Endodermal cell (in vitro differentiated cells): ENCODE data around the gene GRXCR2. TPM values are rescaled to one million over a fixed set of nuclear protein-coding genes. Genes with fewer than 3 reads are reported as not detected.
A peak's percentile ranks its signal among the peaks of the same experiment; 100 is the strongest.

ENCODE experiments used
- DNase-seq: peaks from one replicate; pipeline ENCODE4 v3.0.0-alpha.2; 2017
- H3K27ac ChIP-seq: 2 replicates; pipeline ENCODE4 v1.5.1; 2013; ENCODE audit warnings: mild to moderate bottlenecking, low read depth, low read length, moderate library complexity
- H3K27me3 ChIP-seq: 2 replicates; pipeline ENCODE4 v1.6.1; 2013; ENCODE audit warnings: mild to moderate bottlenecking, low read length, moderate library complexity; ENCODE audit not compliant: insufficient read depth, control insufficient read depth, poor library complexity, severe bottlenecking
- H3K36me3 ChIP-seq: 2 replicates; pipeline ENCODE4 v1.7.0; 2013; ENCODE audit warnings: mild to moderate bottlenecking, low read length, moderate library complexity; ENCODE audit not compliant: control insufficient read depth, insufficient read depth
- H3K4me1 ChIP-seq: one replicate; pipeline ENCODE4 v1.7.0; 2013; ENCODE audit warnings: low read length; ENCODE audit not compliant: control insufficient read depth, insufficient read depth
- H3K4me3 ChIP-seq: 2 replicates; pipeline ENCODE4 v1.5.1; 2013; ENCODE audit warnings: mild to moderate bottlenecking, low read length, moderate library complexity
- H3K9ac ChIP-seq: 2 replicates; pipeline ENCODE4 v1.6.1; 2013; ENCODE audit warnings: mild to moderate bottlenecking, low read length, moderate library complexity; ENCODE audit not compliant: poor library complexity, severe bottlenecking; ENCODE audit errors: extremely low read depth
- H3K9me3 ChIP-seq: 2 replicates; pipeline ENCODE4 v1.6.1; 2013; ENCODE audit warnings: mild to moderate bottlenecking, low read length, moderate library complexity; ENCODE audit not compliant: control insufficient read depth
- H3K27ac Mint-ChIP-seq: 2 replicates; pipeline ENCODE4 v1.8.0; 2020; ENCODE audit warnings: mixed read lengths
- H3K27me3 Mint-ChIP-seq: 2 replicates; pipeline ENCODE4 v1.8.0; 2021; ENCODE audit warnings: mild to moderate bottlenecking, mixed read lengths; ENCODE audit not compliant: insufficient read depth
- H3K36me3 Mint-ChIP-seq: 2 replicates; pipeline ENCODE4 v1.8.0; 2020; ENCODE audit warnings: low read depth, mixed read lengths
- H3K4me1 Mint-ChIP-seq: 2 replicates; pipeline ENCODE4 v1.8.0; 2020; ENCODE audit warnings: mixed read lengths
- H3K4me3 Mint-ChIP-seq: 2 replicates; pipeline ENCODE4 v1.8.0; 2020; ENCODE audit warnings: mild to moderate bottlenecking, moderate library complexity, mixed read lengths
- H3K9me3 Mint-ChIP-seq: 2 replicates; pipeline ENCODE4 v1.8.0; 2020; ENCODE audit warnings: mild to moderate bottlenecking, mixed read lengths
- WGBS, 2 experiments: methylation state at CpG; one replicate each; pipeline versions ENCODE4 v1.1.5 to v1.1.7; 2013; ENCODE audit warnings: missing lambda C conversion rate in 2 of 2, mixed read lengths in 1 of 2; ENCODE audit not compliant: insufficient coverage in 1 of 2, insufficient read length in 1 of 2; 5-methylcytosine and 5-hydroxymethylcytosine counted together
- total RNA-seq, 2 donors: library from RNA; stranded (reverse); fragmentation: NEBNext Ultra II Directional in 1 of 2; extraction: Animal tissue kit (Norgen Biotek cat#: 25700) in 1 of 2; gene quantifications; 2 replicates in 1 of 2; 3 replicates in 1 of 2; pipeline ENCODE4 v1.2.1, GENCODE V29; 2021
- TF ChIP-seq, protein P1 (sequence below): fragments of 200-600 bp; sonication (generic); conservative IDR thresholded peaks from 2 replicates; pipeline ENCODE4 v1.5.0; 2021; ENCODE audit warnings: antibody characterized with exemption, mild to moderate bottlenecking

Gene GRXCR2
- total RNA-seq, 2 donors from 2014 or later: not detected

DNA sequence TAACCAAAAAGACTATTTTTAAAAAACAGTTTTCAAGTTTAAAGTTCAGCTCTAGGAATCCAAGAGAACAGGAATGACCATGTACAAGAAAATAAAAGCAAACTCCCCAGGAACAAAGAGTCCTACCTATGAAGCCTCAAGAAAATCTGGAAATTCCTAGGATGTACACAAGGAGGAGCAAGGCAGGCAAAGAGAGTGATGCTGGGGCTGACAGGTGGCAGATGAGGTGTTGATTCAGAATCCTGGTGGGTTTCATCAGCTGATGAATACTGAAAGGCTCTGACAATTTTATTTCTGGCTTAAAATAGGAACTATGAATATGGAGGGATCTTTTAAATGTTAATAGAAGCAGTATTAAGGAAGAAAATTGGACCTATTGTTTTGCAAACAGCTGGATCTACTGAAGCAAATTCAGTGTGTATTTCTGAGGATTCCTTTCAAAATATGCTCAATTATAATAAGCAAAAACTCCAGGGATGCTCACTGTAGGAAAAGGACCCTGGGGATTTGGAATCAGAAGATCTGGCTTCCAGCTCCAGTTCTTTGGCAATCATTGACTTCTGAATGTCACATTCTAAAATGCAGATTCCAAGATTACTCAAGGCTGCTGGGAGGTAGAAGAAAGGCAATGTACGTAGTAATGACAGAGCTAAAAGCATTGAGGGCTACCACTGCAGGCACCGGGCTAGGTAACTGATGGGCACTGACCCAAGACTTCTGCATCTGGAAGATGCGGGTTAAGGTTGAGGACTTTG lies 35.6 kb upstream of the GRXCR2 start:
- no peaks in the 10 kb centered on the region for H3K9me3 ChIP-seq
- peaks cover 10% of the 10 kb centered on the region for H3K27me3 ChIP-seq
- whole genome bisulfite sequencing, 2 experiments: 91 to 100% methylated on average over 2 to 3 of the region's 3 CpGs
- no peak overlapping the region for H3K4me3 Mint-ChIP-seq
- H3K27ac Mint-ChIP-seq: no peak overlapping the region
- no peak overlapping the region for H3K9ac ChIP-seq
- H3K4me1 ChIP-seq: no peaks in the 10 kb centered on the region
- H3K27ac ChIP-seq: no peak overlapping the region
- TF ChIP-seq, protein P1, sequence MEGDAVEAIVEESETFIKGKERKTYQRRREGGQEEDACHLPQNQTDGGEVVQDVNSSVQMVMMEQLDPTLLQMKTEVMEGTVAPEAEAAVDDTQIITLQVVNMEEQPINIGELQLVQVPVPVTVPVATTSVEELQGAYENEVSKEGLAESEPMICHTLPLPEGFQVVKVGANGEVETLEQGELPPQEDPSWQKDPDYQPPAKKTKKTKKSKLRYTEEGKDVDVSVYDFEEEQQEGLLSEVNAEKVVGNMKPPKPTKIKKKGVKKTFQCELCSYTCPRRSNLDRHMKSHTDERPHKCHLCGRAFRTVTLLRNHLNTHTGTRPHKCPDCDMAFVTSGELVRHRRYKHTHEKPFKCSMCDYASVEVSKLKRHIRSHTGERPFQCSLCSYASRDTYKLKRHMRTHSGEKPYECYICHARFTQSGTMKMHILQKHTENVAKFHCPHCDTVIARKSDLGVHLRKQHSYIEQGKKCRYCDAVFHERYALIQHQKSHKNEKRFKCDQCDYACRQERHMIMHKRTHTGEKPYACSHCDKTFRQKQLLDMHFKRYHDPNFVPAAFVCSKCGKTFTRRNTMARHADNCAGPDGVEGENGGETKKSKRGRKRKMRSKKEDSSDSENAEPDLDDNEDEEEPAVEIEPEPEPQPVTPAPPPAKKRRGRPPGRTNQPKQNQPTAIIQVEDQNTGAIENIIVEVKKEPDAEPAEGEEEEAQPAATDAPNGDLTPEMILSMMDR: peak; percentile 74
- H3K9me3 Mint-ChIP-seq: no peaks in the 10 kb centered on the region
- peaks cover 2% of the 10 kb centered on the region for H3K27me3 Mint-ChIP-seq
- no peaks in the 10 kb centered on the region for H3K36me3 Mint-ChIP-seq
- DNase-seq: no peak
- no peaks in the 10 kb centered on the region for H3K36me3 ChIP-seq
- no peak overlapping the region for H3K4me3 ChIP-seq
- H3K4me1 Mint-ChIP-seq: peaks cover 12% of the 10 kb centered on the region

GRCh38 chr5:145906401-145906800 lies 33.6 kb upstream of the GRXCR2 start:
- Histone ChIP-seq H3K4me3 (no peak overlapping the region), H3K27ac (no peak overlapping the region), H3K36me3 (no peaks in the 10 kb centered on the region), H3K9ac (no peak overlapping the region), H3K27me3 (peaks cover 10% of the 10 kb centered on the region), H3K4me1 (no peaks in the 10 kb centered on the region), H3K9me3 (no peaks in the 10 kb centered on the region)
- H3K9me3 Mint-ChIP-seq: no peaks in the 10 kb centered on the region
- H3K4me3 Mint-ChIP-seq: no peak overlapping the region
- peaks cover 2% of the 10 kb centered on the region for H3K27me3 Mint-ChIP-seq
- TF ChIP-seq, protein P1: no peak
- 90% methylated on average over 1 of the region's 1 CpG; no CpG with 5 or more reads in 1 of the 2 experiments for WGBS, 2 experiments
- no peak for DNase-seq
- H3K27ac Mint-ChIP-seq: no peak overlapping the region
- H3K36me3 Mint-ChIP-seq: no peaks in the 10 kb centered on the region
- H3K4me1 Mint-ChIP-seq: peaks cover 2% of the 10 kb centered on the region

DNA sequence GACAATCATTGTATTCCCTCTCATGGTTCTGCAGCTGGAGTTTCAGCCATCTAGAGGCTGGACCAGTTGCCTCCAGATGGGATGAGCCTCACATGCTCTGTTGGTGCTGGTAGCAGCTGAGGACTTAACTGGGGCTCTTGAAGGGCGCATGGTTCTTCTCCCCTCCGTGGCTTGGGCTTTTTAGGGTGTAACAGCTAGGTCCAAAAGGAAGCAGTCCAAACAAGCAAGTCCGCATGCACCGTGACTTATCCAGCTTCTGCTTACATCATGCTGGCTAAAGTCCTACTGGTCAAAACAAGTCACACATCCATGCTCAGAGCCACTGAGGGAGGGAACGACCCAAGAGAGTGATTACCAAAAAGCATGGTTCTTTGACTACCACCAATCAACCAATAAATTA lies 31.9 kb upstream of the GRXCR2 start:
- H3K27ac Mint-ChIP-seq: no peak overlapping the region
- H3K36me3 ChIP-seq: no peaks in the 10 kb centered on the region
- peaks cover 6% of the 10 kb centered on the region for H3K9me3 Mint-ChIP-seq
- no peak overlapping the region for H3K9ac ChIP-seq
- no peaks in the 10 kb centered on the region for H3K4me1 Mint-ChIP-seq
- WGBS, 2 experiments: 94 to 95% methylated on average over 4 to 5 of the region's 5 CpGs
- TF ChIP-seq, protein P1: no peak
- H3K4me3 ChIP-seq: no peak overlapping the region
- H3K27ac ChIP-seq: no peak overlapping the region
- peaks cover 10% of the 10 kb centered on the region for H3K9me3 ChIP-seq
- H3K27me3 ChIP-seq: peaks cover 10% of the 10 kb centered on the region
- DNase-seq: no peak
- H3K4me1 ChIP-seq: no peaks in the 10 kb centered on the region
- no peak overlapping the region for H3K4me3 Mint-ChIP-seq
- peaks cover 2% of the 10 kb centered on the region for H3K27me3 Mint-ChIP-seq
- no peaks in the 10 kb centered on the region for H3K36me3 Mint-ChIP-seq
